ENCODE measurements around the gene CHST9.
A peak's percentile ranks its signal among the peaks of the same experiment; 100 is the strongest.
"Not testable (repeated sequence)": the region's sequence is repeated elsewhere in the genome, so short reads cannot be mapped to it uniquely, and the experiment has no call there.

Gene CHST9

DNA sequence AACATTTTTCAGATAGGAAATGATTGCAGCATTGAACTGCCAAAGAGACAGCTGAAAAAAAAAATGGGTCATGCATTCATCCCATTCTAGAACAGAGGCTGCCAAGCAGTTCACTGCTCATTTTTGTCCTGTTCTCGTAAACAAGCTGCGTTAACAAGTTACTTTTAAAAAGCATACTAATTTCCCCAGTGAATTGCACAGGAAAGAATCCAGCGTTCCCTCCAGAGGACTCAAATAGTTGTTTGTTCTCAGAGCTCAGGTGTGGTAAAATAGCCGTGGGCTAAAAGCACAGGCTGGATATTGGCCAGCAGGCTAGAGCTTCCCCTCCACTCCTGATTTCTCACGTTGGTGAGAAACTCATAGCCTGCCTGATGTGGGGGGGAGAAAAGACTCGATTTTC lies 243.5 kb downstream of the CHST9 start:
- no peak for TF ChIP-seq CTCF (IDR thresholded peaks at IDR 0.05; ENCODE audit: insufficient read depth, missing control alignments)
- FAIRE-seq (no peak), DNase-seq (ENCODE audit: insufficient read length, low spot score) (no peak)

DNA sequence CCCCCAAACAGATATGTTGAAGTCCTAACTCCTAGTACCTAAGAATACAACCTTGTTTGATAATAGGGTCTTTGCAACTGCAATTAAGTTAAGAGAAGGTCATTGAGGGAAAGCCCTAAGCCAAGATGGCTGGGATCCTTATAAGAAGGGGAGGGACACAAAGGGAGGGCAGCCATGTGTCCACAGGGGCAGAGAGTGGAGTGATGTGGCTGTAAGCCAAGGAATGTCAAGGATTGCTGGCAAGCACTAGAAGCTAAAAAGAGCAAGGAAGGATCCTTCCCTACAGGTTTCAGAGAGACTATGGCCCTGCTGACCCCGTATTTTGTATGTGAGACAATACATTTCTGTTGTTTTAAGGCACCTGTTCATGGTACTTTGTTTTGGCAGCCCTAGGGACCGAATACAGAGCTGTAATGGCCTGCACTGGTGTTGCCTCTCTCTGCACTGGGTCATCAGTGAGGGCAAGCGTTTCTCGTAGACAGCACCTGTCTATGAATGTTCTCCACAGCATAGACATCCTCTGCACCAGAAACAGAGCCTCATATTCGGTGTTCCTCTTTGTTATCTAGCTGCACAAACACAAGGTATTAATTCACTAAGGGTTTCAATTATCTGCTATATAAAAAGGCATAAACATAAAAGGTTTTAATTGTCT lies 244.2 kb downstream of the CHST9 start:
- DNase-seq (ENCODE audit: insufficient read length, low spot score) (no peak), FAIRE-seq (no peak)
- TF ChIP-seq CTCF (IDR thresholded peaks at IDR 0.05; ENCODE audit: insufficient read depth, missing control alignments), result no peak

GRCh38 chr18:26931659-26932058 lies 253.4 kb downstream of the CHST9 start:
- DNase-seq (ENCODE audit: insufficient read length, low spot score) (no peak), FAIRE-seq (no peak)
- TF ChIP-seq CTCF (IDR thresholded peaks at IDR 0.05; ENCODE audit: insufficient read depth, missing control alignments), result no peak

- DNase-seq (ENCODE audit: insufficient read length, low spot score) (no peak), FAIRE-seq (no peak)
- TF ChIP-seq CTCF (IDR thresholded peaks at IDR 0.05; ENCODE audit: insufficient read depth, missing control alignments), result no peak
These were observed 254.5 kb downstream of the CHST9 start for GRCh38 chr18:26930630-26931029.

GRCh38 chr18:26928670-26929313 lies 256.3 kb downstream of the CHST9 start:
- FAIRE-seq (no peak), DNase-seq (ENCODE audit: insufficient read length, low spot score) (no peak)
- no peak for TF ChIP-seq CTCF (IDR thresholded peaks at IDR 0.05; ENCODE audit: insufficient read depth, missing control alignments)

DNA sequence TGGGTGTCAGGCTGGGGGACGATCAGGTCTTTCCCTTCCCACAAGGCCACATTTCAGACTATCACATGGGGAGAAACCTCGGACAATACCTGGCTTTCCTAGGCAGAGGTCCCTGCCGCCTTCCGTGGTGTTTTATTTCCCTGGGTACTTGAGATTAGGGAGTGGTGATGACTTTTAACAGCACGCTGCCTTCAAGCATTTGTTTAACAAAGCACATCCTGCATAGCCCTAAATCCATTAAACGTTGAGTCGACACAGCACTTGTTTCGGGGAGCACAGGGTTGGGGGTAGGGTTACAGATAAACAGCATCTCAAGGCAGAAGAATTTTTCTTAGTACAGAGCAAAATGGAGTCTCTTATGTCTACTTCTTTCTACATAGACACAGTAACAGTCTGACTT lies 257.3 kb downstream of the CHST9 start:
- not testable (repeated sequence) for DNase-seq (ENCODE audit: insufficient read length, low spot score); FAIRE-seq

DNA sequence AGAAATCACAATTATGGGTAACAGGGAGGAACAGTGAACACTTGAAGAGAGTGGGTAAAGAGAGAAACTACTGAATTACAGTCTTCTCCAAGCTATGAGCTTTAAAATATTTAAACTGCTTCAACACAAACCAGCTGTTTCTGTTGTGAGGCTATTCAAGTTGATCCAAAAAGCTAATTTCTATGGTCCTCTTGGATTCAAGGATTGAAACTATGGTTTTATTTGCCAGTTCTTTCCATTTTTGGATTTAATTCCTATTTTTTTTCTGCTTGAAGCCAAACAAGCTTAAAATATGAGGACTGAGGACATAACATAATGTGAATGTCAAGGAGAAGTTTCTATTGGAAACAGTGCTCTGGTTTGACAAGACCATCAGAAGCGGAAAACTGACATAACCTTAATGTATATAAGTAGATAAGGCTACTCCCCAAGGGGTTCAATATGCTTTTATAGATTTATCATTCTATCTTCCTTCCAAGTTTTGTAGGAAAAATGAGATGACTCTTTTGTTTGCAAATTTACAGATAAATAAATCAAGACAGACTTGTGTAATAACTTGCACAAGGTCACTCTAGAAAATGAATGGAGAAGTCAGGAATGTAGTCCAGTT lies 258.9 kb downstream of the CHST9 start:
- FAIRE-seq, result peak; percentile 48
- TF ChIP-seq CTCF (IDR thresholded peaks at IDR 0.05; ENCODE audit: insufficient read depth, missing control alignments), result no peak
- DNase-seq (ENCODE audit: insufficient read length, low spot score), result no peak

Measured in D721Med (cell line).